GM12878 (cell line): ENCODE data around the gene TATDN2. TPM values are rescaled to one million over a fixed set of nuclear protein-coding genes. Genes with fewer than 3 reads are reported as not detected.

ENCODE experiments used
- ATAC-seq: fragments of 200-7000 bp; cut with Tn5 transposase; 3 replicates; pipeline ENCODE4 v1.9.1; 2020; ENCODE audit warnings: mild to moderate bottlenecking, moderate library complexity
- BruUV-seq: library from RNA; stranded (reverse); fragments of 400-500 nt; replicated peaks from 2 replicates; lab custom pipeline; 2021; lab: Mats Ljungman, UMichigan
- CTCF ChIA-PET: fragments of 300-600 bp; sonication (Branson Sonifier 250); formaldehyde crosslinking; extraction: SDS; loops from one replicate; lab custom pipeline; 2021; ENCODE audit warnings: inconsistent platforms; lab: Yijun Ruan, JAX
- POLR2A ChIA-PET: fragments of 350-600 bp; formaldehyde crosslinking; extraction: SDS; loops from one replicate; lab custom pipeline; 2021; ENCODE audit warnings: inconsistent platforms; lab: Charles Lee
- RAD21 ChIA-PET: fragments of 300-600 bp; sonication (Branson Sonifier 250); formaldehyde crosslinking; loops from one replicate; lab custom pipeline; 2023; ENCODE audit warnings: antibody characterized with exemption; ENCODE audit not compliant: unreplicated experiment; lab: Charles Lee
- SMC1A ChIA-PET: fragments of 300-600 bp; sonication (Branson Sonifier 250); formaldehyde crosslinking; loops from one replicate; lab custom pipeline; 2023; ENCODE audit not compliant: unreplicated experiment, uncharacterized antibody; lab: Charles Lee
- DNase-seq: peaks from one replicate; pipeline ENCODE4 v3.0.0-alpha.2; 2011; ENCODE audit warnings: low read depth, low spot score
- FAIRE-seq: peaks from 3 replicates; lab custom pipeline; 2011; peaks lifted over from hg19 to GRCh38; lab: Jason Lieb, UNC
- H2AFZ ChIP-seq: 2 replicates; pipeline ENCODE4 v1.6.0; 2011; ENCODE audit warnings: low read depth, low read length, control low read depth; ENCODE audit not compliant: control insufficient read depth
- H3K27ac ChIP-seq: 2 replicates; pipeline ENCODE4 v1.5.1; 2011; ENCODE audit warnings: control low read depth; ENCODE audit not compliant: control insufficient read depth, insufficient read depth
- H3K27me3 ChIP-seq, 2 experiments: replicated peaks in 1 of 2; 2 replicates each; pipeline versions ENCODE4 v1.6.0 to v1.6.1; 2011; ENCODE audit warnings: low read length in 1 of 2; ENCODE audit not compliant: control insufficient read depth in 2 of 2, insufficient read depth in 2 of 2
- H3K36me3 ChIP-seq, 2 experiments: 2 replicates each; pipeline ENCODE4 v1.5.1; 2011; ENCODE audit warnings: low read length in 1 of 2; ENCODE audit not compliant: control insufficient read depth in 2 of 2, insufficient read depth in 2 of 2
- H3K4me1 ChIP-seq: 2 replicates; pipeline ENCODE4 v1.6.1; 2011; ENCODE audit warnings: mild to moderate bottlenecking, low read length, moderate library complexity, mixed read lengths; ENCODE audit not compliant: control insufficient read depth, insufficient read depth
- H3K4me2 ChIP-seq: 2 replicates; pipeline ENCODE4 v1.6.0; 2011; ENCODE audit warnings: control low read depth; ENCODE audit not compliant: control insufficient read depth, insufficient read depth
- H3K4me3 ChIP-seq: fragments of 200-600 bp; sonication (generic); 2 replicates; pipeline ENCODE4 v1.5.1; 2016
- H3K79me2 ChIP-seq: 2 replicates; pipeline ENCODE4 v1.6.0; 2011; ENCODE audit warnings: low read length; ENCODE audit not compliant: control insufficient read depth, insufficient read depth
- H3K9ac ChIP-seq: 2 replicates; pipeline ENCODE4 v1.8.0; 2011; ENCODE audit warnings: low read length, control low read depth, mixed read lengths; ENCODE audit not compliant: control insufficient read depth, insufficient read depth
- H3K9me3 ChIP-seq: replicated peaks from 3 replicates; pipeline ENCODE4 v1.5.1; 2011; ENCODE audit warnings: mild to moderate bottlenecking, low read length; ENCODE audit not compliant: control insufficient read depth, insufficient read depth
- H4K20me1 ChIP-seq: 2 replicates; pipeline ENCODE4 v1.6.0; 2011; ENCODE audit not compliant: control insufficient read depth, insufficient read depth
- CBFB ChIP-seq: IDR thresholded peaks from 2 replicates; pipeline ENCODE4 v1.6.1; 2016; ENCODE audit warnings: antibody characterized with exemption, low read depth
- POLR2A ChIP-seq: IDR thresholded peaks from 2 replicates; pipeline ENCODE4 v1.6.1; 2011; ENCODE audit warnings: low read depth, mild to moderate bottlenecking, low read length
- POLR2AphosphoS5 ChIP-seq: IDR thresholded peaks from 2 replicates; pipeline ENCODE4 v1.6.1; 2011; ENCODE audit warnings: mild to moderate bottlenecking, low read length, inconsistent platforms
- WGBS: methylation state at CpG from one replicate; pipeline ENCODE4 v1.1.6; 2016; ENCODE audit warnings: low lambda C conversion rate; ENCODE audit not compliant: insufficient replicate concordance, insufficient coverage; ENCODE audit errors: missing lambda C conversion rate; 5-methylcytosine and 5-hydroxymethylcytosine counted together
- in situ Hi-C: fragments of 300-500 bp; cut with MboI; formaldehyde crosslinking; loops from 9 replicates; pipeline ENCODE4 v1.14.3; 2018; ENCODE audit warnings: mixed read lengths
- intact Hi-C: fragments of 100-400 bp; cut with micrococcal nuclease; formaldehyde crosslinking; loops from one replicate; pipeline ENCODE4 v1.14.2; 2022; ENCODE audit not compliant: unreplicated experiment
- polyA plus RNA-seq, 11 experiments: library from polyadenylated mRNA; depleted of rRNA in 4 of 11; unstranded in 6 of 11; stranded (reverse) in 5 of 11; fragments of >200 nt; fragmentation: Nextera tagmentation in 4 of 11; fragmentation: Illumina TruSeq in 1 of 11; extraction: Ambion mirVana in 4 of 11; extraction: Trizol in 1 of 11; gene quantifications; 1 replicate in 1 of 11; 2 replicates in 10 of 11; pipeline versions ENCODE4 v1.2.1 to v1.2.3, GENCODE V29; 2011 to 2016; ENCODE audit warnings: inconsistent platforms in 2 of 11, missing spikeins in 2 of 11, low read depth in 1 of 11
- total RNA-seq, 4 experiments: library from RNA; depleted of rRNA in 3 of 4; stranded (reverse); fragments of >200 nt in 3 of 4; fragmentation: Illumina TruSeq in 1 of 4; extraction: Trizol in 1 of 4; gene quantifications; 2 replicates each; pipeline versions ENCODE4 v1.2.1 to v1.2.3, GENCODE V29; 2013 to 2021
- TF ChIP-seq, protein P1 (sequence below): IDR thresholded peaks from 2 replicates; pipeline ENCODE4 v1.6.1; 2012; ENCODE audit warnings: low read depth, low read length, improper control_type of control experiment

Gene TATDN2
- total and polyA plus RNA-seq, 10 of the 15 experiments (the other 5 are each of a cell fraction or from before 2014, with no cell fraction given), result 4.2 to 36.5 (median 15.8) TPM

DNA sequence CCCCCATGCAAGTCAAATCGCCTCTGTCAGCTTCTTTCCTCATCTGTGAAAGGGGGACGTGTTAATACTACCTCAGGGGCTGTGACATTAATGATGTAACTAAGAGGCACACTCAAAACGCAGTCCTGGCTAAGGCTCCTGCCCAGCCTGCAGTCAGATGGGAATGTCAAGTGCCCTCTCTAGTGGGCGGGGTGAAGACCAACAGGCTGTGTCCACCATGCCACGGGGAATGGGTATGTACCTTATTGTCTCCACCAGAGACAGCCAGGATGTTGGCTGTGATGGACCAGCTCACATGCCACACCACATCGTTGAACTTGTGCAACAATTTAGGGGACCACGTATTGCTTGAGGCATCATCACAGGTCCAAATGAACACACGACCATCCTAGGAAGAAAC, 55.5 kb downstream of the TATDN2 start:
- WGBS, result 78% methylated on average over 8 of the region's 8 CpGs
- ChIA-PET CTCF (no interaction called here), SMC1A (interaction anchor here (0.6 to 1.6 kb wide), 3 partner anchors 10 to 489 kb away, joined by 3 to 6 read pairs (median 3); no protein-coding TSS in a partner anchor), POLR2A (interaction anchor here (0.6 kb wide), 1 partner anchor 189 kb away, joined by 3 read pairs; no protein-coding TSS in a partner anchor), RAD21 (no interaction called here)
- no peak overlapping the region for H3K4me3 ChIP-seq
- peaks cover 22 to 46% of the 10 kb centered on the region in 2 experiments for H3K36me3 ChIP-seq
- in situ Hi-C loops (no loop called here), intact Hi-C loops (no loop called here)
- H3K79me2 ChIP-seq, result 0 out of 2 replicates have a peak, but pooled peaks cover 1% of the 10 kb centered on the region
- peaks cover 9% of the 10 kb centered on the region for H3K4me1 ChIP-seq
- no peaks in the 10 kb centered on the region for H3K27me3 ChIP-seq
- TF ChIP-seq CBFB (no peak), POLR2A (peak; percentile 31; the same call in 1 of the 2 replicates)
- DNase-seq (no peak), FAIRE-seq (no peak), ATAC-seq (no peak)
- BruUV-seq, result no TSS peak
- no peak overlapping the region for H3K4me2 ChIP-seq
- no peaks in the 10 kb centered on the region for H4K20me1 ChIP-seq
- H2AFZ ChIP-seq, result no peak overlapping the region
- H3K27ac ChIP-seq, result no peak overlapping the region
- no peak overlapping the region for H3K9ac ChIP-seq
- H3K9me3 ChIP-seq, result no peaks in the 10 kb centered on the region; the same call in 1 of the 3 replicates

DNA sequence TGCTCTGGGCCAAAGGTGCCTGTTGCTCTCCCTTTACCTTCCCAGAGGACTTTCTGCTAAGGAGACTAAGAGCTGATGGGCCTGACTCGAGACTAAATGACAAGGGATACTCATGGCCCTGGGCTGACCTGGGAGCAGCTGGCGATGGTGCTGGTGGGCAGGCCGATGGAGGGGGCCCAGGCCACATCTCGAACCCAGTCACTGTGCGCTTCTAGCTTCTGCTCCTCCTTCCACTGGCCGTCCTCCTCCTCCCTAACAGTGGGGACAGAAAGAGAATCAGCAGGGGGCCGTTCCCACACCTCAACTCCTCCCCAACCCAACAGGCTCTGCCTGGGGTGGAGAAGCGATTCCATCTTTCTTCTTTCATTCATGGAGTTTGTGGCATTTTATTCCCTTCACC, 56.6 kb downstream of the TATDN2 start:
- ChIA-PET SMC1A (interaction anchor here (1.4 kb wide), 1 partner anchor 21 kb away, joined by 3 read pairs; no protein-coding TSS in a partner anchor), POLR2A (interaction anchor here (0.6 to 0.7 kb wide), 2 partner anchors 43 to 372 kb away, joined by 3 to 5 read pairs; no protein-coding TSS in a partner anchor), CTCF (no interaction called here), RAD21 (no interaction called here)
- H2AFZ ChIP-seq, result no peak overlapping the region
- no TSS peak for BruUV-seq
- H3K4me2 ChIP-seq, result no peak overlapping the region
- H3K9me3 ChIP-seq, result no peaks in the 10 kb centered on the region
- 0 out of 2 replicates have a peak, but pooled peaks cover 1% of the 10 kb centered on the region for H3K79me2 ChIP-seq
- FAIRE-seq, result no peak
- H3K4me1 ChIP-seq, result peaks cover 4% of the 10 kb centered on the region; the same call in 1 of the 2 replicates
- no peak overlapping the region for H3K4me3 ChIP-seq
- no peaks in the 10 kb centered on the region for H3K27me3 ChIP-seq
- TF ChIP-seq POLR2AphosphoS5, result 0 out of 2 replicates have a peak, but pooled peaks have one; percentile 22
- TF ChIP-seq, protein P1, sequence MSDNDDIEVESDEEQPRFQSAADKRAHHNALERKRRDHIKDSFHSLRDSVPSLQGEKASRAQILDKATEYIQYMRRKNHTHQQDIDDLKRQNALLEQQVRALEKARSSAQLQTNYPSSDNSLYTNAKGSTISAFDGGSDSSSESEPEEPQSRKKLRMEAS, result no peak
- no peak for DNase-seq
- no peak overlapping the region for H3K9ac ChIP-seq
- no peak; the same call in 2 of the 3 replicates for ATAC-seq
- 78% methylated on average over 8 of the region's 8 CpGs for WGBS
- H4K20me1 ChIP-seq, result no peaks in the 10 kb centered on the region
- in situ Hi-C loops (no loop called here), intact Hi-C loops (no loop called here)
- H3K27ac ChIP-seq, result no peak overlapping the region
- peaks cover 25 to 48% of the 10 kb centered on the region in 2 experiments for H3K36me3 ChIP-seq
